Natural killer cell treated with Interleukin-12 subunit alpha and Interleukin-12 subunit beta and Interleukin-15 and Interleukin-18, amount 100 ng/mL, for 72 hours (primary cell): Measurements from ENCODE around the gene IVNS1ABP. TPM values are rescaled to one million over a fixed set of nuclear protein-coding genes. Genes with fewer than 3 reads are reported as not detected.
"Not testable (repeated sequence)": the region's sequence is repeated elsewhere in the genome, so short reads cannot be mapped to it uniquely, and the experiment has no call there.

ENCODE experiments used
- ATAC-seq, 2 donors: fragments of 150-1000 bp; cut with Tn5 transposase in 1 of 2; sonication (Bioruptor Pico), chemical (Tn5 transposase) in 1 of 2; 2 replicates each; pipeline ENCODE4 v1.10.0; 2021
- DNase-seq: peaks from one replicate; pipeline ENCODE4 v3.0.0; 2022; ENCODE audit warnings: low spot score
- H3K27ac Mint-ChIP-seq, 2 donors: 1 replicate in 1 of 2; 2 replicates in 1 of 2; pipeline ENCODE4 v1.8.0; 2022; ENCODE audit warnings: mixed read lengths in 2 of 2, mild to moderate bottlenecking in 1 of 2, moderate library complexity in 1 of 2
- H3K27me3 Mint-ChIP-seq, 2 donors: 1 replicate in 1 of 2; 2 replicates in 1 of 2; pipeline ENCODE4 v1.8.0; 2022; ENCODE audit warnings: mixed read lengths in 2 of 2
- H3K36me3 Mint-ChIP-seq: one replicate; pipeline ENCODE4 v1.8.0; 2022; ENCODE audit warnings: mixed read lengths
- H3K4me1 Mint-ChIP-seq, 2 donors: 1 replicate in 1 of 2; 2 replicates in 1 of 2; pipeline ENCODE4 v1.8.0; 2022; ENCODE audit warnings: low read depth in 2 of 2, mixed read lengths in 2 of 2, mild to moderate bottlenecking in 1 of 2
- H3K4me3 Mint-ChIP-seq: one replicate; pipeline ENCODE4 v1.8.0; 2022; ENCODE audit warnings: mixed read lengths
- H3K9me3 Mint-ChIP-seq: 2 replicates; pipeline ENCODE4 v1.8.0; 2022; ENCODE audit warnings: mixed read lengths
- total RNA-seq, 2 donors: library from RNA; stranded (reverse); gene quantifications; one replicate each; pipeline ENCODE4 v1.2.3, GENCODE V29; 2022

The IVNS1ABP gene
- total RNA-seq, 2 donors from 2014 or later, result 744 to 950 TPM

DNA sequence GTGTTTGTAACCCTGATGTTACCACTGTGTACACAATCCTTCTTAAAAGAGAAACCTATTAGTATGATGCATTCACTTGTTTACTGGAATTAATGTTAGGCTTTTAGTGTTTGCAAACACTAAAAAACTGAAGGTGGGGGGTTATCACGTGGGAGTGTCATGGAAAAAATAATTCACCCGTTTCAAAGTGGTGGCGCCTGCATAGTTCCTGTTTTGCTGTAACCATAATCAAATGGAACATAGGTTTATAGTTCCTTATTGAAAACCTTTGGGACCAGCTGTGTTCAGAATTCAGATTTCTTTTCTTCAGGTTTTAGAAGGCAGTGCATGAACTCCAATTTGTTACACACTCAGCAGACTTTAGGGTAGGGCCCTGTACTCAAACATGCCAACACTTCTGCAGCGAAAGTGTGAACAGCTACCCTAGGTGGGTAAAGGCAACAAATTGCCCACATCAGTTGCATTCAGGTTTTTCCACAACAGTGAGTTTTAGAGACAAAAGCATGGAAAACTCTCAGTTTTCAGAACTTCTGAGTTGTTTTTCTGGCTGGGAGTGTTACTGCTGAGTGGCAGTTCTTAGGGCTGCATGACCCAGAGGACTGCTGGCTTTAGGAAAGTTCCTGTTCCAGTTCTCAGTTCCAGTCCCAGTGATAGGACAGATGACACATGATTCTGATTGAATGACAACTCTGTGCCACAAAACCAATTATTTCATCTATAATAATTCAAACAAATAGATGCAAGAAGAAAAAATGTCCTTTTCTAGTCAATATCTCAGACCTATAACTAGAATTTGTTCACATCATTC is 29.1 kb upstream of the IVNS1ABP start:
- peaks cover 27 to 35% of the 10 kb centered on the region in 2 donors for H3K4me1 Mint-ChIP-seq
- no peaks in the 10 kb centered on the region for H3K36me3 Mint-ChIP-seq
- H3K27me3 Mint-ChIP-seq, result no peaks in the 10 kb centered on the region
- H3K4me3 Mint-ChIP-seq, result peak overlapping the region; percentile 53
- ATAC-seq, result no peak
- H3K27ac Mint-ChIP-seq, result peak overlapping the region; percentile 46 to 80
- DNase-seq, result no peak
- no peaks in the 10 kb centered on the region for H3K9me3 Mint-ChIP-seq

DNA sequence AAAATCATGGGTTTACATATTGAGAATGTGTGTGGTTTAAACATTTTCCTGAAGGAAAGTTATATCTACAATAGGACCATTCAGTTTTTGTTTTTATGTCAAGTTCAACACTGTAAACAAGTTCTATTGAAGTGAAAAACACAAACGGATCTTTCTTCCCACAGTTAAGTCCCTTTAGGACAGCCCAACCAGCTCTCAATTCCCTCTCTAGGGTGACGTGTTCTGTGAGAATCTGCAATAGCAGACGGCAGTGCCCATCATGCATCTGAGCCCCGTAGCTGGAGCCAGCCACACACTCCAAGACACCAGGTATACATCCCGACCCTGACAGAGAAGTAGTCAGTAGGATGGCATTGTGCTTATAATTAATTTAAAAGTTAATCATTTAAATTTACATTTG is 26.3 kb upstream of the IVNS1ABP start:
- Mint-ChIP-seq H3K36me3 (no peaks in the 10 kb centered on the region), H3K27ac (no peak overlapping the region), H3K27me3 (no peaks in the 10 kb centered on the region), H3K9me3 (no peaks in the 10 kb centered on the region), H3K4me3 (no peak overlapping the region), H3K4me1 (peaks cover 47 to 59% of the 10 kb centered on the region in 2 donors)
- DNase-seq, result no peak
- ATAC-seq, result no peak

DNA sequence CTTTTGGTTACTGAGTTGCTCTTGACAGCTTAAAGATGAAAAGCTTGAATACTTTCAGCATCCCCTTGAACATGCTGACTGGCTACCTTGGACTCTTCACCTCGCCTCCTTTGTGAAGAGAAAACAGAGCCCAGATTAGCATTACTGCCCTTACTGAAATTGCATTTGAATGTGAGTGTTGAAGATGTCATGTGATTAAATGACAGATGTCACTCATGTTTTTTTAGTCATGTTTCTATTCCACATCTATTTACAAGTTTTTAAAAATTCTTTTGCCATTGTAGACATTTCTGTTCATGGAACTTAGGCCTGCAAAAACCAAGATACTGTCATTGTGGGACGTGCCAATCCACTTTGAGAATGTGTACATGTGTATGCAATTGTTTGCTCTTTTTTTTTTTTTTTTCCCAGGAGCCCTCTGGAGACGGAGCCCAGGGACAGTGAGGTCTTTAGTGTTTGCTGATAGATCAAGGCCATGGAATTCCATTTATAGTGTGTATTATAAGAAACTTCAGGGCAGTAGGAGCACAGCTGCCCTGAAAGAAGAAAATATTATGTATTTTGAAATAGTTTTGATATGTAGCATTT is 25.7 kb upstream of the IVNS1ABP start:
- no peak for DNase-seq
- Mint-ChIP-seq H3K27ac (no peak overlapping the region), H3K4me3 (no peak overlapping the region), H3K27me3 (no peaks in the 10 kb centered on the region), H3K9me3 (no peaks in the 10 kb centered on the region), H3K36me3 (no peaks in the 10 kb centered on the region), H3K4me1 (peaks cover 47 to 62% of the 10 kb centered on the region in 2 donors)
- ATAC-seq, result no peak

DNA sequence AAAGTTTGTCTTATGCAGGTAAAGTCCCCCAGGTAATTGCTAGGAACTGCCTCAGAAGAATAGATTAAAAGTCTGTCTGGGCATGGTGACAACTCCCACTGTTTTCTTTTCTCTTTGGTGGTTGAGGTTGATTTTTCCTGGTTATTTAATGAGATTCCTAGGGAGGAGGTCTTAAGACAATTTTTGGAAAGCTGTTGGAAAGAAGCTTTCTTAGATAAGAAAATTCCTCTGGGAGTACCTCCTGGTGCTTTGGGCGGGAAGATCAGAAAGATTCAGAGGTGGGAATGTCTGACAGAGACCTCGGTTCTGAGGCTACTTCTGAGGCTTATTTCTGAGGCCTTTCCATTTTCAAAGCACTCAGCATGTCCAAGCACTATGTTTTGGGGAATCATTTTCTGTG is 25.0 kb upstream of the IVNS1ABP start:
- no peaks in the 10 kb centered on the region for H3K27me3 Mint-ChIP-seq
- ATAC-seq (no peak), DNase-seq (no peak)
- H3K4me3 Mint-ChIP-seq, result no peak overlapping the region
- H3K9me3 Mint-ChIP-seq, result no peaks in the 10 kb centered on the region
- peak overlapping the region; percentile 65 to 82 for H3K27ac Mint-ChIP-seq
- H3K36me3 Mint-ChIP-seq, result peaks cover 2% of the 10 kb centered on the region
- peaks cover 51 to 64% of the 10 kb centered on the region in 2 donors for H3K4me1 Mint-ChIP-seq

DNA sequence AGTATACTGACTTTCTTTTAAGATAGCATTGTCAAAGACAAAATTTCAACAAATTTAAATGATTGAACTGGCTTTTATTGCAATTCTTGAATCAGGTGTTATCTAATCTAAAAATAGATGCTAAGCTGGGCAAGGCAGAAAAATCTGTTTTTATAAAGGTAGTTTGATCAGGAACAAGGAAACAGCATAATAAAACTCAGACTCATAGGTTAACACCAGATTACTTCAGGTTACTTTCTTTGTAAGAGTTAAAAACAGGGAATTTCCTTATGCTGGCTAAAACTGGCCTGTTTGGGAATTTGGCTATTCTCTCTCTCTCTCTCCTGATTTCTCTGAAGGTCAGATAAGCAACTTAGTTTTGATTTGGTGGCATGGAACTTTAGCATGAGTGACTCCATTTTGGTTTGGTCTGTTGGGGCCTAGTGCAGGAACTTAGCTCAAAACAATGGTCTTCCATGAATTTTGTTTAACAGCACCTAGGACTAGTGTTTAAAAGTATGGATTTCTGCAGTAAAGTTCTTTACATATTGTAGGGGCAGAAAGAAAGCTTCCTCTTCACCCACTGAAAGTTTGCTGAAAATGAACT is 24.2 kb upstream of the IVNS1ABP start:
- no peaks in the 10 kb centered on the region for H3K9me3 Mint-ChIP-seq
- peaks cover 54 to 67% of the 10 kb centered on the region in 2 donors for H3K4me1 Mint-ChIP-seq
- DNase-seq, result no peak
- H3K27me3 Mint-ChIP-seq, result no peaks in the 10 kb centered on the region
- H3K4me3 Mint-ChIP-seq, result no peak overlapping the region
- H3K36me3 Mint-ChIP-seq, result peaks cover 4% of the 10 kb centered on the region
- ATAC-seq, result no peak
- peak overlapping the region; percentile 65 to 82 for H3K27ac Mint-ChIP-seq

DNA sequence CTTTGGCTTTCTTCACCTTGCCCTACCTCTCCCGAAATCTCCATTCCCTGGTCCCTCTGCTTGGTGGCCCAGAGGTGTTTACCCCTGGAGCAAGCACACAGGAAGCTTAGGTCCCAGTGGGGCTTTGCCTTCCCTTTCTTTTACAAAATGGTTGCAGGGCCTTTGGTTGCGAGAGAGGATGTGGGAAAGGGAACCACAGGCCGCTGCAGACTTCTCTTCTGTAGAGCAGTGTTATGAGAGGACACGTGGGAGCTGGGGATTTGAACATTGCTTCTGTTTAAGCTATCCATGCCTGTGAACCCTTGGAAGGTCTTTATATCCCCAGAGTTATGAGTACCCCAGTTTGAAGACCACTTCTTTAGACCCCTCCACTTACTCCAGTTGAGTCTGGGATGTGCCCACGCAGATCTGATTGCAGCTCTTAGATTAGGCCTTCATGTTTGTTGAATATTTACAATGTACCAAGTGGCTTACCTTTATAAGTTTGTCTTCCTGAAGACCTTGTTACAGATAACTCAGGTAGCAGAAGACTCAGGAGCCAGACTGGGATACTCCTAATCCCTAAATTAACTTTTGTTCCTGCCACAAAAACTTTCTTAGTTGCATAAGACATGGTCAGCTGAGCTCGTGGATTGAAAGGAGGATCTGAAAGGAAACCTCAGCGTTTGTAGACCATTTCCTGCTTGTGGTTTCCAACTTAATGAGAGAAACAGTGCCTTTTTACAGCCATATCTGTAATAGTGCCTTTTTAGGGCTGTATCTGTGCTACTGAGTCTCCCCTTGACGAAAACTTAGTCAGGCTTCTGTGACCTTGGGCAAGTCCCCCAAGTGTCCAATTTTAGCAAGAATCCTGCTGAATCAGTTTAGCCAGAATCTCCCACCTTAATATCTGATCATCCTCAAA is 21.9 kb upstream of the IVNS1ABP start:
- ATAC-seq (peak; percentile 91 to 92), DNase-seq (peak; percentile 77)
- Mint-ChIP-seq H3K27me3 (no peaks in the 10 kb centered on the region), H3K36me3 (peaks cover 4% of the 10 kb centered on the region), H3K9me3 (no peaks in the 10 kb centered on the region), H3K4me1 (peaks cover 51 to 57% of the 10 kb centered on the region in 2 donors), H3K4me3 (peak overlapping the region; percentile 82), H3K27ac (peak overlapping the region; percentile 91 to 92)

DNA sequence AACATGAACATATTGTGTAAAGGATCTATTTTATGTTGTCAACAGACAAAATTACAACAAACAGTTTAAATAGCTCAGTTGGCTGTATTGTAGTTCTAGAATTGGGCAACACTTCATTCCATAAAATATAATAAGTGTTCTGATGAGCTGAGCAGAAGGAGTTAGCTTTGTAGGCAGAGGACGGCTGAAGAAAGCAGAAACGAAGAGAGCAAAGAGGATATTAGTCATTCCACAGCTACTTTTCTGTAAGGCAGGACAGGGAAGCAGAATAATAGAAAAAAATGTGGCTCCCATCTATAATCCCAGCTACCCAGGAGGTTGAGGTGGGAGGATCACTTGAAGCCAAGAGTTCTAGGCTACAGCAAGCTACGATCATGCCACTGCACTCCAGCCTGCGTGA is 20.2 kb upstream of the IVNS1ABP start:
- Mint-ChIP-seq H3K4me1 (peaks cover 58 to 65% of the 10 kb centered on the region in 2 donors), H3K27me3 (no peaks in the 10 kb centered on the region), H3K9me3 (no peaks in the 10 kb centered on the region), H3K27ac (peak overlapping the region; percentile 91 to 92), H3K4me3 (peak overlapping the region; percentile 67), H3K36me3 (peaks cover 4% of the 10 kb centered on the region)
- no peak for ATAC-seq
- DNase-seq, result no peak

DNA sequence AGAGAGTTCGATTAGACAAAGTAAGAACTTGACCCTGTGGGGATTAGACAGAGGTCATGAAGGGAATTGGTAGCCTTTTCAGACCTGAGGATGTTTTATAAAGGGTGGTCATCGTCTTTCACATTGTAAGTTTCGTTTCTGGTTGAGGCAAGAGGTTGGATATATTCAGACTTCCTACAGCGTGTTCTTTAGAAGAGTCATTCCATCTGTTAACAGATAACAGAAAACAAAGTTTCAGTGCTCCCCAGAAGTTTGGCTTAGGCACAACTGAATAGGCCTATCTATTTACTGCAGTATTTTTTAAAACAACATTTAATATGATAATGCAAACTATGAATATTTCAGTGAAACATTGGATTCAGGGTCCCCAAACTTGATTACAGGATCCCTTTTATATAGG is 17.1 kb upstream of the IVNS1ABP start:
- peaks cover 37 to 40% of the 10 kb centered on the region in 2 donors for H3K4me1 Mint-ChIP-seq
- DNase-seq (no peak), ATAC-seq (no peak)
- no peak overlapping the region for H3K4me3 Mint-ChIP-seq
- no peak overlapping the region for H3K27ac Mint-ChIP-seq
- H3K36me3 Mint-ChIP-seq, result peaks cover 4% of the 10 kb centered on the region
- H3K27me3 Mint-ChIP-seq, result no peaks in the 10 kb centered on the region
- H3K9me3 Mint-ChIP-seq, result no peaks in the 10 kb centered on the region

DNA sequence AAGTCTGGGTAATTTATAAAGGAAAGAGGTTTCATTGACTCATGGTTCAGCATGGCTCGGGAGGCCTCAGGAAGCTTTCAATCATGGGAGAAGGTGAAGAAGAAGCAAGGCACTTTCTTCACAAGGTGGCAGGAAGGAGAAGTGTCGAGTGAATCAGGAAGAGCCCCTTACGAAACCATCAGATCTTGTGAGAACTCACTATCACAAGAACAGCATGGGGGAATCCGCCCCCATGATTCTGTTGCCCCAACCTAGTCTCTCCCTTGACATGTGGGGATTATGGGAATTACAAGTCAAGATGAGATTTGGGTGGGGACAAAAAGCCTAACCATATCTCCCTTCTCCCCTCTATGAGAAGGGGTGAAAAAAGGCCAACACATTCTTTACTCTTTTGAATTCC is 11.2 kb upstream of the IVNS1ABP start:
- no peak for DNase-seq
- H3K4me3 Mint-ChIP-seq, result peak overlapping the region; percentile 22
- H3K27ac Mint-ChIP-seq, result peak overlapping the region; percentile 29 to 72
- H3K4me1 Mint-ChIP-seq, result peaks cover 12 to 22% of the 10 kb centered on the region in 2 donors
- no peaks in the 10 kb centered on the region for H3K27me3 Mint-ChIP-seq
- peaks cover 12% of the 10 kb centered on the region for H3K36me3 Mint-ChIP-seq
- peaks cover 6% of the 10 kb centered on the region for H3K9me3 Mint-ChIP-seq
- ATAC-seq, result no peak

DNA sequence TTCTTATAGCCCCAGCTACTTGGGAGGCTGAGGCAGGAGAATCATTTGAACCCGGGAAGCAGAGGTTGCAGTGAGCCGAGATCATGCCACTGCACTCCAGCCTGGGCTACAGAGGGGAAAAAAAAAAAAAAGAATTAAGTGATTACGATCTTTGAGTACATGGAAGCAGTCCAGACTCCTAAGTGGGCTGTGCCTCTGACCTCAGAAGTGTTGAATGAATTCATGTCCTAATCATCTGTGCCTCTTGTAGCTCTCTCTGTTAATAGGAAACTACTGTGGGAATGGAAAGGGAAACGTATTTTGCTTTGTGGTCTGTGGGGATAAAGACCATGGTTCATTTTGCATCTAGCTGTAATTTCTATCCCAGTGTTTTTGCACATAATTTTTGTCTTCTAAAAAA is 8.4 kb upstream of the IVNS1ABP start:
- no peak overlapping the region for H3K4me3 Mint-ChIP-seq
- peaks cover 12% of the 10 kb centered on the region for H3K9me3 Mint-ChIP-seq
- no peak for DNase-seq
- H3K4me1 Mint-ChIP-seq, result peaks cover 14 to 24% of the 10 kb centered on the region in 2 donors
- no peak overlapping the region for H3K27ac Mint-ChIP-seq
- ATAC-seq, result no peak
- H3K27me3 Mint-ChIP-seq, result no peaks in the 10 kb centered on the region
- peaks cover 21% of the 10 kb centered on the region for H3K36me3 Mint-ChIP-seq

DNA sequence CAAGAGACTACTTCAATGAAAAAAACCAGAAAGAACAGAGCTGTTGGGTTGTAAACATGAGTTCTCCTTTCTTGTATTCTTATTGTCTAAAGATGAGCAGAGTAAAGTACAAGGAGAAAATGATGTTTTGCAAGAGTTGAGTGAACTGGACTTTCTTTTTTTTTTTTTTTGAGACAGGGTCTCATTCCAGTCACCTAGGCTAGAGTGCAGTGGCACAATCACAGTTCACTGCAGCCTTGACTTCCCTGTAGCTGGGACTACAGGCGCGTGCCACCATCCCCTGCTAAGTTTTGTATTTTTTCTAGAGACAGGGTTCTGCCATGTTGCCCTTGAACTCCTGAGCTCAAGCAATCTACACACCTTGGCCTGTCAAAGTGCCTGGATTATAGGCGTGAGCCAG is 7.1 kb upstream of the IVNS1ABP start:
- Mint-ChIP-seq H3K9me3 (peaks cover 12% of the 10 kb centered on the region), H3K27me3 (no peaks in the 10 kb centered on the region), H3K27ac (no peak overlapping the region), H3K4me3 (no peak overlapping the region), H3K36me3 (peaks cover 23% of the 10 kb centered on the region), H3K4me1 (peaks cover 21 to 29% of the 10 kb centered on the region in 2 donors)
- ATAC-seq (no peak), DNase-seq (no peak)

DNA sequence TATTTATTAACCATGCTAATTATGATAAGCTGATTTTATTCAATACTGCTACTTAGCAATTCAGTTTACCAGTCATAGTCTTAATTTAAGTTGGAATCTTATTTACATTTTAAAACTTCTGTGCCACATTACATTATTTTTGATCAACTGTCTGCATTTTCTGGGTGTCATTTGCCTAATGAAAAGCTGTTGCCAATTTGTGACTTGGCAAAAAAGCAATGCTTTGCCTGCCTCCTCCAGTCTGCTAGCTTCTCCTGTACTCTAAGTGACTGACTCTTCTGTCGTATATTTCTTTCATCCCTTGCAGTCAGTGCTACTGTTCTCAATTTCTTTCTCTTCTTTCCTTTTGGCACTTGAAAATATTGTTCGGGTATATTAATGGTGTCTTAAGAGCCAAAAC is 5.6 kb upstream of the IVNS1ABP start:
- Mint-ChIP-seq H3K27me3 (no peaks in the 10 kb centered on the region), H3K9me3 (peaks cover 6% of the 10 kb centered on the region), H3K4me1 (peaks cover 28 to 30% of the 10 kb centered on the region in 2 donors), H3K27ac (peak overlapping the region in 1 of 2 donors; percentile 80), H3K36me3 (peaks cover 11% of the 10 kb centered on the region), H3K4me3 (no peak overlapping the region)
- DNase-seq (no peak), ATAC-seq (no peak)

DNA sequence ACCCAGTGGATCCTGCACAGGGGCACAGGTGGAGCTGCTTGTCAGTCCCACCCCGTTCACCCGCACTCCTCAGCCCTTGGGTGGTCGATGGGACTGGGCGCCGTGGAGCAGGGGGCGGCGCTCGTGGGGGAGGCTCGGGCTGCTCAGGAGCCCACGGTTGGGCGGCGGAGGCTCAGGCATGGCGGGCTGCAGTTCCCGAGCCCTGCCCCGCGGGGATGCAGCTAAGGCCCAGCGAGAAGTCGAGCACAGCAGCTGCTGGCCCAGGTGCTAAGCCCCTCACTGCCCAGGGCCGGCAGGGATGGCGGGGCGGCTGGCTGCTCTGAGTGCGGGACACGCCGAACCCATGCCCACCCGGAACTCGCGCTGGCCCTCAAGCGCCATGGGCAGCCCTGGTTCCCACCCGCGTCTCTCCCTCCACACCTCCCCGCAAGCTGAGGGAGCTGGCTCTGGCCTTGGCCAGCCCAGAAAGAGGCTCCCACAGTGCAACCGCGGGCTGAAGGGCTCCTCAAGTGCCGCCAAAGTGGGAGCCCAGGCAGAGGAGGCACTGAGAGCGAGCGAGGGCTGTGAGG is 4.7 kb upstream of the IVNS1ABP start:
- not testable (repeated sequence) for H3K9me3 Mint-ChIP-seq, H3K27me3 Mint-ChIP-seq, ATAC-seq, H3K4me3 Mint-ChIP-seq, DNase-seq
- peaks cover 29 to 30% of the 10 kb centered on the region in 2 donors for H3K4me1 Mint-ChIP-seq
- H3K36me3 Mint-ChIP-seq, result peaks cover 15% of the 10 kb centered on the region
- H3K27ac Mint-ChIP-seq, result peak overlapping the region in 1 of 2 donors; percentile 98
